BJ (cell line): ENCODE results near the gene LGALS3. TPM values are rescaled to one million over a fixed set of nuclear protein-coding genes. Genes with fewer than 3 reads are reported as not detected.

Source experiments
- CTCF ChIA-PET: fragments of 350-600 bp; formaldehyde crosslinking; extraction: SDS; loops from one replicate; lab custom pipeline; 2021; ENCODE audit warnings: antibody characterized with exemption, inconsistent platforms; lab: Yijun Ruan, JAX
- POLR2A ChIA-PET: fragments of 300-600 bp; sonication (Branson Sonifier 250); formaldehyde crosslinking; extraction: SDS; loops from one replicate; lab custom pipeline; 2021; ENCODE audit warnings: antibody characterized with exemption; lab: Charles Lee
- DNase-seq: peaks from one replicate; pipeline ENCODE4 v3.0.0-alpha.2; 2011; ENCODE audit warnings: low read depth
- H3K27me3 ChIP-seq: 2 replicates; pipeline ENCODE4 v1.6.0; 2011; ENCODE audit warnings: low read length; ENCODE audit not compliant: control insufficient read depth, insufficient read depth
- H3K36me3 ChIP-seq: 2 replicates; pipeline ENCODE4 v1.5.1; 2011; ENCODE audit warnings: low read length; ENCODE audit not compliant: control insufficient read depth, insufficient read depth
- H3K4me3 ChIP-seq: 2 replicates; pipeline ENCODE4 v1.5.1; 2011; ENCODE audit warnings: low read depth, mild to moderate bottlenecking, control low read depth, low read length
- polyA plus RNA-seq: library from polyadenylated mRNA; depleted of rRNA; stranded (reverse); fragments of >200 nt; gene quantifications from 2 replicates; pipeline ENCODE4 v1.2.3, GENCODE V29; 2011
- TF ChIP-seq, protein P1 (sequence below): IDR thresholded peaks from 2 replicates; pipeline ENCODE4 v1.5.1; 2011; ENCODE audit warnings: low read depth, mild to moderate bottlenecking, control low read depth, inconsistent platforms, low read length, moderate library complexity; ENCODE audit not compliant: insufficient read depth

LGALS3 gene
- polyA plus RNA-seq, 1 experiment: 182 TPM

DNA sequence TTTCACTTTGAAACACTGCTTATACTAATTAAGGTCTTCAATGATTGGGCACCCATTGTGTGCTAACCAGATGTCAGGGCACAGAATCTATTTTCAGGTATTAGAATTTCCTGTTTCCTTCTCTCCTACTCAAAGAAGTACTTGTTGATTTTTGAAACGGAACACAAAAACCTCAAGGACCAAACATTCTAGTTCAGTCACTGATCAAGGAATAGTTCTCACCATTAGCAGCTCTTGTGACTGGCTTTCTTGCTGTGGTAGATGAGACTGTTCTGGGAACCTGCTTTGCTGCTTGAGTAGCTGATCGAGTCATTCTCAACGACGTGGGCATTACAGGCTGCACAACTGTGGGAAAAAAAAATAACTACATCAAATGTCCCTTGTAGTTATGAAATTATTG, 51.4 kb downstream of the LGALS3 start:
- CTCF ChIA-PET: interaction anchor here (0.7 to 1.0 kb wide), 2 partner anchors 19 to 91 kb away, joined by 3 read pairs; no protein-coding TSS in a partner anchor
- Histone ChIP-seq H3K4me3 (no peak overlapping the region), H3K27me3 (no peaks in the 10 kb centered on the region), H3K36me3 (no peaks in the 10 kb centered on the region)
- TF ChIP-seq, protein P1, sequence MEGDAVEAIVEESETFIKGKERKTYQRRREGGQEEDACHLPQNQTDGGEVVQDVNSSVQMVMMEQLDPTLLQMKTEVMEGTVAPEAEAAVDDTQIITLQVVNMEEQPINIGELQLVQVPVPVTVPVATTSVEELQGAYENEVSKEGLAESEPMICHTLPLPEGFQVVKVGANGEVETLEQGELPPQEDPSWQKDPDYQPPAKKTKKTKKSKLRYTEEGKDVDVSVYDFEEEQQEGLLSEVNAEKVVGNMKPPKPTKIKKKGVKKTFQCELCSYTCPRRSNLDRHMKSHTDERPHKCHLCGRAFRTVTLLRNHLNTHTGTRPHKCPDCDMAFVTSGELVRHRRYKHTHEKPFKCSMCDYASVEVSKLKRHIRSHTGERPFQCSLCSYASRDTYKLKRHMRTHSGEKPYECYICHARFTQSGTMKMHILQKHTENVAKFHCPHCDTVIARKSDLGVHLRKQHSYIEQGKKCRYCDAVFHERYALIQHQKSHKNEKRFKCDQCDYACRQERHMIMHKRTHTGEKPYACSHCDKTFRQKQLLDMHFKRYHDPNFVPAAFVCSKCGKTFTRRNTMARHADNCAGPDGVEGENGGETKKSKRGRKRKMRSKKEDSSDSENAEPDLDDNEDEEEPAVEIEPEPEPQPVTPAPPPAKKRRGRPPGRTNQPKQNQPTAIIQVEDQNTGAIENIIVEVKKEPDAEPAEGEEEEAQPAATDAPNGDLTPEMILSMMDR: no peak
- POLR2A ChIA-PET: no interaction called here
- DNase-seq: no peak

GRCh38 chr14:55188686-55189295, 59.7 kb downstream of the LGALS3 start:
- Histone ChIP-seq H3K36me3 (no peaks in the 10 kb centered on the region), H3K4me3 (no peak overlapping the region), H3K27me3 (no peaks in the 10 kb centered on the region)
- CTCF ChIA-PET: no interaction called here
- DNase-seq: no peak
- TF ChIP-seq, protein P1: no peak
- POLR2A ChIA-PET: no interaction called here

GRCh38 chr14:55190906-55191202, 61.8 kb downstream of the LGALS3 start:
- ChIA-PET CTCF (interaction anchor here (1.0 kb wide), 1 partner anchor 81 kb away, joined by 3 read pairs; no protein-coding TSS in a partner anchor), POLR2A (no interaction called here)
- Histone ChIP-seq H3K27me3 (no peaks in the 10 kb centered on the region), H3K36me3 (no peaks in the 10 kb centered on the region), H3K4me3 (peak overlapping the region; percentile 63)
- no peak for DNase-seq
- TF ChIP-seq, protein P1: no peak

GRCh38 chr14:55191203-55192053, 62.4 kb downstream of the LGALS3 start, which contains the start of gene DLGAP5:
Gene DLGAP5, minus strand, starts transcription at chr14:55191585. Its CDS starts 2,406 bp downstream, at chr14:55189179.
- POLR2A ChIA-PET: no interaction called here
- peak; percentile 93 for DNase-seq
- CTCF ChIA-PET: interaction anchor here (0.5 to 1.5 kb wide), 4 partner anchors 10 to 417 kb away, joined by 3 to 5 read pairs (median 3); no protein-coding TSS in a partner anchor
- no peaks in the 10 kb centered on the region for H3K27me3 ChIP-seq
- TF ChIP-seq, protein P1: no peak
- H3K36me3 ChIP-seq: no peaks in the 10 kb centered on the region
- peak within 1 kb of the TSS; percentile 63 for H3K4me3 ChIP-seq

DNA sequence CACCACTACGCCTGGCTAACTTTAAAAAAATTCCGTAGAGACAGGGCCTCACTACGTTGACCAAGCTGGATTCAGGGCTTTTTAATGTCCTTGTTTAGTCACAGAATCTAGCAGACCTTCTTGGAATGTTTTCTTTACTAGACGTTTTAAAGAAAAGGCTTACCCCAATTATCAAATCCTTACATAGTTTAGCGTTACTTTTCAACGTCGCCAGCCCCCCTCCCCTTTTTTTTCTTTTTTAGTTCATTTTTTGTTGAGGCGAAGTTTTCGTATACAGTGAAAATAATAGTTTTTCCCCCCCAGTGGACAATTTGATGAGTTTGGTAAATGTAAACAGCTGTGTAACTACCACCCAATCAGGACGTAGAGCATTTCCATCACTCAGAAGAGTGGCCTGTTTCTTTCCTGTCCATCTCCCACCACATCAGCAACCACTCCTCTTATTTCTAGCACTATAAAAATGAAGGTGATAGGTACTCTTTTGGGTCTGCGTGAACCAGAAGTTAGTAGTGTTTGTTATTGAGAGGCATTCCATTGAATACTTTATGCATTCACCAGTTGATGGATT, 63.1 kb downstream of the LGALS3 start:
- DNase-seq: no peak
- POLR2A ChIA-PET: no interaction called here
- H3K36me3 ChIP-seq: no peaks in the 10 kb centered on the region
- CTCF ChIA-PET: interaction anchor here (0.5 to 1.5 kb wide), 3 partner anchors 10 to 416 kb away, joined by 3 to 5 read pairs (median 3); no protein-coding TSS in a partner anchor
- peak overlapping the region; percentile 63 for H3K4me3 ChIP-seq
- TF ChIP-seq, protein P1: no peak
- no peaks in the 10 kb centered on the region for H3K27me3 ChIP-seq
